DMS153 (cell line): Measurements from ENCODE around the gene CPLANE1.
"Not testable (repeated sequence)": the region's sequence is repeated elsewhere in the genome, so short reads cannot be mapped to it uniquely, and the experiment has no call there.

Experiments used
- DNase-seq: peaks from one replicate; lab custom pipeline; 2025; lab: John Stamatoyannopoulos, UW

The CPLANE1 gene

DNA sequence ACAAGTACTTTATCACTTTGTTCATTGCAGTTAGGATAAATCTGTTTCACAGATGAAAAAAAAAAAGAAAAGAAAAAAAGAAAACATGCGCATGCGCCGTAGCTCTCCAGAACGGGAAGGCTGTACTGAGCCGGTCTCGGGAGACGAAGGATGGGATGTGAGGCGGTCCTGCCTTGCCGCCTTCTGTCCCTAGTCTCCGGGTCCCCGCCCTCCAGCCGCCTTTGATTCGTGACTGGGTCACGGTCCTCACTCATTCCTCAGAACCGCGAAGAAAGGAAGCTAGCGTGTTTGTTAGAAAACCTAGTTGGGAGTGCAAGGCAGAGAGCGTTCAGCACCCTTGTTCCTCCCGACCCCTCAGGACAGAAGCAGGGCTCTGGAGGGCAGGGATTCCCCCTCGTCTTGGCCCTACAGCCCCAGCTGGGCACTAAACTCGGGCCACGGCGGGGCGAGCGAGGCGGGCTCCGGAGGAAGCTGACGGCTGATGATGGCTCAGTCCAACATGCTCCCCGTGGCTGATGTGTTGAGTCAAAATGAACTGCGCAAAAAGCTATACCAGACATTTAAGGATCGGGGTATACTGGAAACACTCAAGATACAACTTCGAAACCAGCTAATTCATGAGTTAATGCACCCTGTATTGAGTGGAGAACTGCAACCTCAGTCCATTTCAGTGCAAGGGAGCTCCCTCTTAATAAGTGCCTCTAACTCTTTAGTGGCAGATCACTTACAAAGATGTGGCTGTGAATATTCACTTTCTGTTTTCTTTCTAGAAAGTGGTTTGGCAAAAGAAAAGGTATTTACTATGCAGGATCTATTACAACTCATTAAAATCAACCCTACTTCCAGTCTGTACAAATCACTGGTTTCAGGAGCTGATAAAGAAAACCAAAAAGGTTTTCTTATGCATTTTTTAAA lies 40.0 kb downstream of the CPLANE1 start:
- DNase-seq: no peak

DNA sequence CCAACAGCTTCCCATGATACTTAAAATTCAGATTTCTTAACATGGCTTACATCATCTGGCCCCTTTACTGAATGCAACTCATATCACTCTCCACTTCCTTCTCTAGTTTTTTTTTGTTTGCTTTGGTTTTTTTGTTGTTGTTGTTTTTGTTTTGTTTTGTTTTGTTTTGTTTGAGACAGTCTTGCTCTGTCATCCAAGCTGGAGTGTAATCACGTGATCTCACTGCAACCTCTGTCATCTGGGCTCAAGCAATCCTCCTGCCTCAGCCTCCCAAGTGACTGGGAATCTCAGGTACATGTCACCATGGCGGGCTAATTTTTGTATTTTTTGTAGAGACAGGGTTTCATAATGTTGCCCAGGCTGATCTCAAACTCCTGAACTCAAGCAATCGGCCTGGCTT lies 41.4 kb downstream of the CPLANE1 start:
- no peak for DNase-seq

DNA sequence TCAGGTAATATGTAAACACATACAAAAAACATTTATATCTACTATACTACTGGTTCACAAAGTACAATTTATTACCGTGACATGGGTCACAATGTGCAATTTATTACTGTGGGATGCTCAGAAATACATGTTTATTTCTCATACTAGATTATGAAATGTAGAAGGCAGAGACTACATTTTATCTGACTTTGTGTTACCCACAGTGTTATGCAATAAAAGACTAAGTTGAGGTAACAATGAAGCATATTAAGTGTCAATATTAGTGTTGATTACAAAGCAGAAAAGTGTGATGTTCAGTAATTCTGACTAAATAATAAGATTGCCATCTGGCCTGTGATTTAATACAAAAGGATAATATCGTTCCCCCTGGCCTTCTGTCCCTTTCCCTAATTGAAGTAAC lies 42.4 kb downstream of the CPLANE1 start:
- DNase-seq: no peak

DNA sequence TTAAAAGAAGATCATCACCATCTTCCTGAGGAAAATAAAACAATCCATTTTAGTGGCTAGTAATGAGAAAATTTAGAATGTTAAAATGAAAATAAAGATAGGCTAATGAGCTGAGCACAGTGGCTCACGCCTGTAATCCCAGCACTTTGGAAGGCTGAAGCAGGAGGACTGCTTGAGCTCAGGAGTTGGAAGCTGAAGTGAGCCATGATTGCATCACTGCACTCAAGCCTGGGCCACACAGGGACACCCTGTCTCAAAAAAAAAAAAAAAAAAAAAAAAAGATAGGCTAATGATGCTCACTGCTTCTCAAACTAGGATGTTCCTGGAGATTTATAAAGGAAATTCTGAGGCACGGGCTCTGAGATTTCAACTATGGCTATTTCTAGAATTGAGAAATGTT lies 50.3 kb downstream of the CPLANE1 start:
- no peak for DNase-seq

DNA sequence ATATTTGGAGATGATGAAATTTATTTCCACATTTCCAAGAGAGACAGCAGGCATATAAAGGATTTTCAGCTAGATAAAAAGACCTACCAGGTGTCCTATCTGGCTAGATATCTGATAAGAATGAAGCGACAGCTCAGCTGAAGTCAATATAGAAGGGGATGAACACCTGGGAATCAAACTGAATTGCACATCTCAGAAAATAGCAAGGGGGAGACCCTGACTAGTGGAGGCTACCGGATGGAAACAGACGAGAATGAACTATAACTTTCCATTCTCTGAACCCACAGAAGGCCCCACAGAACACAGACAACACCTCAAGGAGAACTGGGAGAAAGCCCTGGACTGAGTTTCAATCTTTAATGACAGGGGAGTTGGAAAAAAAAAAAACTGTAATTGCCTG lies 51.1 kb downstream of the CPLANE1 start:
- no peak for DNase-seq

DNA sequence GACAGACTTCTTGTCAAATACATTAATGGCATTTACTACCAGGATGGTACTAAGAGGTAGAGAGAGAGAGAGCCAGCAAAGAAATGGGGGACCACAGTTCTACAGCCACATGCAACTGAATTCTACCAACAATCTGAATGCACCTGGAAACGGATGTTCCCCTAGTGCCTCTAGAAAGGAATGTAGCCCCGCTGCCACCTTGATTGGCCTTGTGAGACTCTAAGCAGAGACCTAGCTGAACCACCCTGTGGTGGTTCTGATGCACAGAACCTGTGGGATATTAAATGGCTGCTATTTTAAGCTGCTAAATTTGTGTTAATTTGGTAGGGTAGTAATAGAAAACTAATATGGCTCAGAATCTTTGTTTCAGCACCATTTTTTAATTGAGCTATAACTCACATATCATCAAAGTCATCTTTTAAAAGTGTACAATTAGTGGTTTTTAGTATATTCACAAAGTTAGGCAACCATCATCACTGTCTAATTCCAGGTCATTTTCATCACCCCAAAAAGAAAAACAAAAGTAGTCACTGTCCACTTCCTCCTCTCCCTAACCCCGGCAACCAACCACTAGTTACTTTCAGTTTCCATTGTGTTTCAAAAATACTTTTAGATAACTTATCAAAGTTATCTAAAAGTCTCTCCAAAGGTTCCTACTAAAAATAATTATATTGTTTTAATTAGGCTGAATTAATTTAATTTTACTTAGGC lies 51.7 kb downstream of the CPLANE1 start:
- DNase-seq: no peak

DNA sequence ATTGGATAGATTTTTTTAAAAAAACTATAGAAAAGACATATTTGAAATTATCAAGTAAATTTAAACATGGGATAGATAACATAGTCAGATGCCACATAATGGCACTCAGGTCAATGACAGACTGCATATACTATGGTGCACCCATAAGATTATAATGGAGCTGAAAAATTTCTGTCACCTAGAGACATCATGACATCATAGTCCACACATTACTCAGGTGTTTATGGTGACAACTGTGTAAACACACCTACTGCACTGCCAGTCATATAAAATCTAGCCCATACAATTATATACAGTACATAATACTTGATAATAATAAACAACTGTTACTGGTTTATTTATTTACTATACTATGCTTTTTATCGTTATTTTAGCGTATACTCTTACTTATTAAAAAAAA lies 58.6 kb downstream of the CPLANE1 start:
- no peak for DNase-seq

DNA sequence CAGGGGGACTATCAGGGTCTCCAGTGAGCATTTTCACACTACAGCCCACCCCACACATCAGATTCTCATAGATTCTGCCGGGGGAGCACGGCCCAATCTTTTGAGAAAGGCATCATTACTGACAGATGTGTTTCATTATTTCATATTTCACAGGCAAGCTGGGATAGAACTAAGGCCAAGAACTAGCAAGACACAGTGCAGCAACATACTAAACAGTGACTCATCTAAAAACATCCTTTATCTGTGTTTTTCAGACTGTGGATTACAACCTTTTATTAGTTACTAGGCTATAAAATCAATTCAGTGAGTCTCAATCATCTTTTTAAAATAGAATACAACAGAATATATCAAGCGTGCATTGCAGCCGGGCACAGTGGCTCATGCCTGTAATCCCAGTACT lies 59.8 kb downstream of the CPLANE1 start:
- no peak for DNase-seq

DNA sequence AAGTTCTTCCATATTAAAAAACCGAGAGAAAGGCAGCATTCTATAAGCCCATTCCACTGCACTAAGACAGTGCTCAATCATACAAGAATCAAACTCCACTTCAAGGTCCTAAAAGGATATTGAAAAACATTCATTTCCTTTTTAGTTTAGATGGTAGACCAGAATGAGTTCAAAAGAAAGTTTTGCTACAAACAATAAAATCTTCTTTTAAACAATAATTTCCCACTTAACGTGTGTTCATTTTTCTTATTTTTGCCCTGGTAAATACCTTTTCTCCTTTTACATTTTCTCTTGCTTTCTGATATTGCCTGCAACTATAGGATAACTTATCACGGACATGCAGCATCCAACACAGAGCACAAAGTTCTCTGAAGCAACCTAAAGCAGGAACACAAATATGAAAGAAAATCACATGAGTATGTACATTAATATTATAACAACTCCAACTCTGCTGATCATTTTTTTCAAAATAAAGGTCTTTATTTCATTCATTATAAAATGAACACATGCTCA lies 61.7 kb downstream of the CPLANE1 start:
- DNase-seq: no peak

DNA sequence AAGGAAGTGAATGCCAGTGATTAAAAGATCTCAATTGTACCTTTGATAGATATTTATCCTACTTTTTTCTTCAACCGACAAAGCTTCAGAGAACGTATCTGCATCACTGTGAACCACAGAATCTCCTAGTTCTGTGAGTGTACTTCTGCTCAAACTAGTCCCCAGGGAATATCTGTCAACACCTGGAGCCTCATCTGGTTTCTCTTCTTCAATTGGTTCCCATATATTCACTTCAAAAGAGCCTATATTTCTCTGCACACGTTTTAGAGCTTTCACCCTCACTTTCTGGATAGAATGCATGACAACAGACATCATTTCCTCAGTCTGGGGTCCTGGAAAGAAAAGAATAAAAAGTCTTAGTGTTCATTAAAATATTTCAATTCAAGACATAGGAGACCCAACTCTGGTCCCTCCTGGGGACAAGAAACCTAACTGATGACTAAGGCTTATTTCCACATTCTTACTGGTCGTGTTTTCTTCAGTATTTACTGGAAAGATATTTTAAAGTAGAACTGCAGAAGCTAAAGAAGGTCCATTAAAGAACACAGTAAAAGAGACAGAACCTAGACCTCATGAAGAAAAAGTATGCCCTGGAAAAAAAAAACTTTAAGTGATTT lies 64.3 kb downstream of the CPLANE1 start:
- DNase-seq: no peak

DNA sequence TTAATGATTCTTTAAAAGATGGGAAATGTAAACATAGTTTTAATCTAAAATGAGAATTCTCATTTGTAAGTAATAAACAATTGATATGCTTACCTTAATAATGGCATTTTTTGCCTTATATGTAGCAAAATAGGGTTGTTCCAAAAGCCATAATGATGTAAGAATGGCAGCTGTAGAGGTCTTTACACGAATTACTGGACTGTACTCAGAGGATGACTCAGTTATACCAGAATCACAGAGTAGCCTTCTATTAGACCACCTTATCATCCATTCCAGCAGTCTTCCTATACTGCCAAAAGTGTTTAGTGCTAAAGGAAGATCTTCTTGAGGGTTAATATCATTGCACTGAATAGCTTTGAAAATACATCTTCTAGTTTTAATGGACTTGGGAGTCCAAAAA lies 66.5 kb downstream of the CPLANE1 start:
- no peak for DNase-seq

DNA sequence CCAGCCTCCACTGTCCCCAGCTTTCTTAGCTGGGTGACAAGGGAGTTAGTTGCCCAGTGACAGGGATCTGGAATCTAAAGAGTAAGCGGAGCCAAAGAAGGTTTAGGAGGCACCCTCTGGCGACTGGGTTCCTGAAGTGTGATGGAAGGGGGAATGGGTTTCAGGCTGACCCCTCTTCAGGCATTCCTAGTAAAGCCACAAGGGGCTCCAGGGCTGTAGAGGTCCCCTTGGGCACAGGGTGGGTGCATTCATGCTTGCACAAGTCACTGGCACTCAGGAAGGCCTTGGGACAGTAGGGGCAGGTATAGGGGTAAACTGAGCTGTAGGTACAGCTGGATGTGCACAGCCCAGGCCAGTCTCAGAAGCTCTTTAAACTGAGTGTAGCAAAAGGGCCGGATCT lies 74.2 kb downstream of the CPLANE1 start:
- DNase-seq: no peak

DNA sequence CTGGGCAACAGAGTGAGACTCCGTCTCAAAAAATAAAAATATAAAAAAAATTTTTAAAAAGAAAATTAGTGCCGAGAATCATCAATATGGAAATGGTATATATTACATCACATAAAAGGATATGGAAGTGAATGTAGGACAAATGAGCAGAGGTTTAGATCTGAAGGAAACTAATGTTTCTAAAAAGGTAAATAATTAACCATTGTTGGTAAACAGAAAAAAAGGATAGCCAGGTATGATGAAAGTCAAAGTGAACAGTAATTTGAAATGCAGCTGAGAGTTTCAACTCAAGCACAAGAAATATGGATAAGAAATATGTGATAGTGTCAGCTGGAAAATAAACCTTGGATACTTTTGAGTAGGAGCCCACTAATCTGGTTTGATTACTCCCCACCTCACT lies 76.2 kb downstream of the CPLANE1 start:
- no peak for DNase-seq

DNA sequence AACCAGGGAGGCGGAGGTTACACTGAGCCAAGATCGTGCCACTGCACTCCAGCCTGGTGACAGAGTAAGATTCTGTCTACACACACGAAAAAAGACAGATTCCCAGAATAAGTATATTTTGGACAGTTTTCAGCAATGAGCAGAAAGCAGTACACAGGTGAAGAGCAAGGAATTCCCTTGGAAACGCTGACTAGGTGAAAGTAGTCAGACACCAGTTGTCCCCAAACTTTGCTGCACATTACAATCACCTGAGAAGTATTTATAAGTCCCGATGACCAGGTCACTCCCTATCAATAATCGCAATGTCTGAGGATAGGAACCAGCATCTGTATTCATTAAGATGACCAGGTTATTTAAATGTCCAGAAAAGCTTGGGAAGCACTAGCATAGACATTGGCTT lies 78.3 kb downstream of the CPLANE1 start:
- DNase-seq: no peak

DNA sequence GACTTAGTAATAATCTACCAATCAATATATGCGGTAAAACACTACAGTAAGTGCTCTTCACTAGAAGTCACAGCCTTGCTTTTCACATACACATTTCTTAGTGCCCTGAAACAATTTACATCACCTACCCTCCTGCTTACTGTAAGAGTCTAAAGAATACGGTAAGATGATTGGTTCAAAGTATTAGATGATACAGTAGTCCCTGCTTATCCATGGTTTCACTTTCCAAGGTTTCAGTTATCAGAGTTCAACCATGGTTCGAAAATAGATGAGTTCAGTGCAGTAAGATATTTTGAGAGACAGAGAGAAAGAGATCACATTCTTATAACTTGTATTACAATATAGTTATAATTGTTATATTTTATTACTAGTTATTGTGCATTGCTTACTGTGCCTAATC lies 83.0 kb downstream of the CPLANE1 start:
- DNase-seq: no peak

DNA sequence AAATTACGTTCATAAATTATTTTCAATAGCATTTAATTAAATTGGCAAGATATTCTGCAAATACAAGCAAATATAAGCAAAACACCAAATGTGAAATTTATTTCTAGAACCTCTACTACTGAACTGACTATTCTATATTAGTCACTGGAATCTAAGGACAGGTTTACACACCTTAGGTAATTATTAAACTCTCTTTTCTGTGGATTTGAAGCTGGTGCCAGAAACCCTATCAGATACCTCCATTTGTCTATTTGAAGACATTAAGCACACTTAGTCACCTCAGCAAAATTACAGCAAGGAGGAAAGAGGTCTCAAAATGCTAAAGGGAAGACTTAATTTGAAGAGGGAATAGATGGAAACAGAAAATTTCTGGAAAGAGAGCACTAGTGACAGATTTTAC lies 83.4 kb downstream of the CPLANE1 start:
- DNase-seq: no peak

DNA sequence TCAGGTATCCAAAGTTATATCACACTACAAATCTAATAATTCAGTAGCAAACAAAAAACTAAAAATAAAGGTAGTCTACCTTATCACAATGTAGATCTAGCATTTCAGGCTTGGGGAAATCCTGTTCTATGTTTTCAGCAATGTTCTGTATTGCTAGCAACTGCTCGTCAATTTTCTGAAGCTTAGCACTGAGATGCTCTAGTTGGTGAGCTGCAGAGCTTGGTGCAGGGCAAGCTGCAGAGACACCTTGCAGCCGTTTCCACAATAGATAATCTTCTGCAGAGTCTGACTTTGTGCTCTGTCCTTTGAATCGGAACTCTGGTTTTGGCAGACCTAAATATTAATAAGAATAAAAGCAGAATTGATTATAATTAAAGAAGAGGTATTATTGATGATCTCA lies 95.5 kb downstream of the CPLANE1 start:
- DNase-seq: no peak

DNA sequence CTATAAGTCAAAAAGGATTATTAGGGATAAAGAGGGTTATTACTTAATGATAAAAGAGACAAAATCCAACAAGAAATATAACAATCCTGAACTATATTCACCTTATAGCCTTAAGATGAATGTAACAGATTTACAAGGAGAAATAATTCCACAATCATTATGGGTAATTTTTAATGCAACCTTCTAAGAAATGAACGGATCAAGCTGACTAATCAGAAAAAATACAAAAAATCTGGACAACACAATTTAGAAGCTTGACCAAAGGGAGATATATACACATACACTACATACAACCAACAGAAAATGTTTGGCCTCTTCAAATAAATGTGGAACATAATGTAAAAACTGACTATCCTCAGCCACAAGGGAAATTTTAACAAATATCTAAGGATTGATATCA lies 102.3 kb downstream of the CPLANE1 start:
- DNase-seq: no peak

DNA sequence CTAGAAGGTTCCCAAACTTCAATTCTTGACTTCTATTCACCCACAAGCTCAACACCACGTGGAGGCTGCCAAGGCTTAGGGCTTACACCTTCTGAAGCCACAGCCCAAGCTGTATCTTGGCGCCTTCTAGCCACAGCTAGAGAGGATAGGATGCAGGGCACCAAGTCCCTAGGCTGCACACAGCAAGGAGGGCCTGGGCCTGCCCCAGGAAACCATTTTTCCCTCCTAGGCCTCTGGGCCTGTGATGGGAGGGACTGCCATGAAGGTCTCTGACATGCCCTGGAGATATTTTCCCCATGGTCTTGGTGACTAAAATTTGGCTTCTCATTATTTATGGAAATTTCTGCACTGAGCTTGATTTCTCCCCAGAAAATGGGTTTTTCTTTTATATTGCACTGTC lies 112.5 kb downstream of the CPLANE1 start:
- no peak for DNase-seq

DNA sequence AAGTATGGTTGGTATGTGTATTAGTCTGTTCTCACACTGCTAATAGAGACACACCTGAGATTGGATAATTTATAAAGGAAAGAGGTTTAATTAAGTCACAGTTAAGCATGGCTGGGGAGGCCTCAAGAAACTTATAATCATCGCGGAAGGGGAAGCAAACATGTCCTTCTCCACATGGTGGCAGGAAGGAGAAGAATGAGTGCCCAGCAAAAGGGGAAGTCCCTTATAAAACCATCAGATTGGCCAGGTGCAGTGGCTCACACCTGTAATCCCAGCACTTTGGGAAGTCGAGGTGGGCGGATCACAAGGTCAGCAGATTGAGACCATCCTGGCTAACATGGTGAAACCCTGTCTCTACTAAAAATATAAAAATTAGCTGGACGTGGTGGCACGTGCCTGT lies 113.9 kb downstream of the CPLANE1 start:
- not testable (repeated sequence) for DNase-seq

DNA sequence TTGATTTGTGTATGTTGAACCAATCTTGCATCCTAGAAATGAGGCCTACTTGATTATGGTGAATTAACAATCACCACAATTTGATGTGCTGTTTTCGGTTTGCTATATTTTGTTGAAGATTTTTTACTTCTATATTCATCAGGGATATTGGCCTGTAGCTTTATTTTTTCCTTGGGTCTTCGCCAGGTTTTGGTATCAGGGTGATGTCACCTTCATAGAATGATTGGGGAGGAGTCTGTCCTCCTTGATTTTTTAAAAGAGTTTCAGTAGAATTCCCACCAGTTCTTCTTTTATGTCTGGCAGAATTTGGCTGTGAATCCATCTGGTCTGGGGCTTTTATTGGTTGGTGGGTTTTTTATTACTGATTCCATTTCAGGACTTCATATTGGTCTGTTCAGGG lies 115.2 kb downstream of the CPLANE1 start:
- no peak for DNase-seq

DNA sequence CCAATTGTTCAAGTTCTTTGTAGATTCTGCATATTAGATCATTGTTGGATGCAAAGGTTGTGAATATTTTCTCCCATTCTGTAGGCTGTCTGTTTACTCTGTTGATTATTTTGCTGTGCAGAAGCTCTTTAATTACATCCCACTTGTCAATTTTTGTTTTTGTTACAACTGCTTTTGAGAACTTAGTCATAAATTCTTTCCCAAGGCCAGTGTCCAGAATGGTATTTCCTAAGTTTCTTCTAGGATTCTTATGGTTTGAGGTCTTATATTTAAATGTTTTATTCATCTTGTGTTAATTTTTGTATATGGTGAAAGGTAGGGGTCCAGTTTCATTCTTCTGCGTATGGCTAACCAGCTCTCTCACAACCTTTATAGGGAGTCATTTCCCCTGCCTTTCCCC lies 116.5 kb downstream of the CPLANE1 start:
- no peak for DNase-seq

DNA sequence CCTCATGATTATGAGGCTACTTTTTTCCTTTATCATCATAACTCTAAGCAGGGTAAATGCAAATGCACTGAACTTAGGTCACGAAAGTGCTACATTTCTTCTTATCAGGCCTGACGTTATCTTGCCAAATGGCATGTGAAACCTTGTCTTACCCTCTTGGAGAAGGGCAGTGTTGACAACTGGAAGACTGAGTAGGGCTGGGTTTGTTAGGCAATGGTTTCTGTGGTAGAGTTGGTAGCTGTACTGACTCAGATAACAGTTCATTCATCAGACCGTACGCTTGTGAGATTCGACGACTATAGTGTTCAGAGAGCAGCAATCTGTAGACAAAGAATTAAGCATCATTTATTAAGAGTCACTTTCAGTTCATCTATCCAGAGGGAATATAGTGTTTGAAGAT lies 127.7 kb downstream of the CPLANE1 start:
- no peak for DNase-seq
